HG03060 (cell line): ENCODE data around the gene GTF3C6.
"Not testable (repeated sequence)": the region's sequence is repeated elsewhere in the genome, so short reads cannot be mapped to it uniquely, and the experiment has no call there.

Experiments
- ATAC-seq: cut with Tn5 transposase; IDR thresholded peaks from one replicate; pipeline ENCODE4 v1.9.1; 2021; ENCODE audit warnings: low read depth, moderate number of reproducible peaks; ENCODE audit not compliant: unreplicated experiment

The GTF3C6 gene, protein sequence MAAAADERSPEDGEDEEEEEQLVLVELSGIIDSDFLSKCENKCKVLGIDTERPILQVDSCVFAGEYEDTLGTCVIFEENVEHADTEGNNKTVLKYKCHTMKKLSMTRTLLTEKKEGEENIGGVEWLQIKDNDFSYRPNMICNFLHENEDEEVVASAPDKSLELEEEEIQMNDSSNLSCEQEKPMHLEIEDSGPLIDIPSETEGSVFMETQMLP

DNA sequence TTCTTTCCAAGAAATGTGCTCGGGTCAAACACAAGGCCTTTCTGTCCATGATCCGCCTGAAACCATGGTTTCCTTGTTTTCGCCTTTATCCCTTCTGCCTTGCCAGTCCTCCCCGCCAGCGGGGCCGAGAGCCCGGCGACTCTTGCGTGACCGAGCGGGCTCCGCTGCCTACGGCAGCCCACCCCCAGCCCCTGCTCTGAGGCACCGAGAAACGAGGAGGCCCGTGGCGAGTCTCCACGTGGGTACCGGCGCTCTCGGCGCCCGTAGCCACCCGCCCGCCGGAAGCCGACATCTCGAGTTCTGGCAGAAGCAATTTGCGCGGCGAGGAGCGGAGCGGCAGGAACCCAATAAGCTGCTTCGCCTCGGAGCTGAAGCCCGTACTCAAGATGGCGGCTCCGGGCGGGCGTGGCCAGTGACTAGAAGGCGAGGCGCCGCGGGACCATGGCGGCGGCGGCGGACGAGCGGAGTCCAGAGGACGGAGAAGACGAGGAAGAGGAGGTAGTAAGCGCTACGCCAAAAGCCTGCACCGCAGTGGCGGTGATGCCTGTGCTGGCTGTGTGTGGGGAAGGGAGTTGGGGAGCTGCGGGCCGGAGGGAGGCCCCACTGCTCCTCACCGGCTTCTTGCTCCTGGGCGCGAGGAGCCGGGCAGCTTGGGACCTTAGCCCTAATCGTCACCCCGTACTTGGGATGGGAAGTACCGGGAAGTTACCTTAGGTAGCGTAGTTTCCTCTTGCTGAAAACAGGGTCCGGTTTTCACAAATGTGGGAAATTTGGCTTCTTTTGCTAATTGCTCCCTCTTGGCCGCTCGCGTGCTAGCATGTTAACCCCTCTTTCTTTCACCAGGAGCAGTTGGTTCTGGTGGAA lies at the start of gene GTF3C6:
Gene GTF3C6, plus strand, starts transcription at position 378 of the 864 bp plus-strand sequence. Its CDS starts 64 bp downstream, at position 442.
- no peak for ATAC-seq

DNA sequence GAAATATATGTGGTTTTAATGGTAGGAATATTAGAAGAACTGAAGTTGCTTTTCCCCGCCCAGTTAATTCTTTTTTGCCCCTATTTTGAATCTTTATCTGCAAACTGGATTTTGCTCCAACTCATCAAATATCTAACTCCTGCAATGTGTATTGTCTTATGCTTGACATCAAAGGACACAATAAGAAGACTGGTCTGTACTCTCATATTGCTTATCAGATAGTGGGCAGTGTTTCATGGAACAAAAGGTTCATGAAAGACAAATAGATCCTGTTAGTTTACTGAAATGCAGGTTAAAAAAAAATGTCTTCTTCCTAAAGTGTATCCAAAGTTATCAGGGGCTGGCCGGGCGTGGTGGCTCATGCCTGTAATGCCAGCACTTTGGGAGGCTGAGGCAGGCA lies 27.7 kb upstream of the GTF3C6 start:
- ATAC-seq: no peak

DNA sequence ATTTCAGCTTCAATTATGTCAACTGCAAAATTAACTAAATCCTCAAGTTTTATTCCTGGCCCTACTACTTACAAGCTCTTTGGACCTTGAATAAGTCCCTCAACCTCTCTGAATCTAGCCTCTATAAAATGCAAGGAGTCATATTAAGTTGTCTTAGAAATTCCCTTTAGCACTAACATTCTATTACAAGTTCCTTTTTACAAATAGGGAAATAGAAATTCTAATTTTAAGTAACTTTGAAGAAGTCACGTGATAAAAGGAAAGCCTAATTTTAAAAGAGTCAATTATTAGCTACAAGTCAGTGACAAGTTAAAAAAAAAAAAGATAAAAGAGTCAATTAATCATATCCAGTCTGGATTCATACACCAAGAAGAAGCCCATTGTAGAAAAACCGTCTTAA lies 24.6 kb upstream of the GTF3C6 start:
- ATAC-seq: no peak

- no peak for ATAC-seq
Measured at GRCh38 chr6:110934381-110934898, 24.1 kb upstream of the GTF3C6 start.

GRCh38 chr6:110935171-110935570 lies 23.3 kb upstream of the GTF3C6 start:
- ATAC-seq: no peak

DNA sequence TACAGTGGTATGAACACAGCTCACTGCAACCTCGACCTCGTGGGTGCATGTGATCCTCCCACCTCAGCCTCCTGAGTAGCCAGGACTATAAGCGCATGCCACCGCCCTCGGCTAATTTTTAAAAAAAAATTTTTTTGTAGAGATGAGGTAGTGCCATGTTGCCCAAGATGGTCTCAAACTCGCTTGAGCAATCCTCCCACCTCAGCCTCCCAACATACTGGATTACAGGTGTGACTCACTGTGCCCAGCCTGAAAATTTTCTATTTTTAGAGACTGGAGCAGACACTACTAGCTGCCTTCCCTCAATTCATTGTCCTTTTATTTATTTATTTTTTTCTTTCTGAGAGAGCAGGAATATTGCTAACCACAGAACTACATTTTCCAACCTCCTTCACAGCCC lies 20.3 kb upstream of the GTF3C6 start:
- no peak for ATAC-seq

DNA sequence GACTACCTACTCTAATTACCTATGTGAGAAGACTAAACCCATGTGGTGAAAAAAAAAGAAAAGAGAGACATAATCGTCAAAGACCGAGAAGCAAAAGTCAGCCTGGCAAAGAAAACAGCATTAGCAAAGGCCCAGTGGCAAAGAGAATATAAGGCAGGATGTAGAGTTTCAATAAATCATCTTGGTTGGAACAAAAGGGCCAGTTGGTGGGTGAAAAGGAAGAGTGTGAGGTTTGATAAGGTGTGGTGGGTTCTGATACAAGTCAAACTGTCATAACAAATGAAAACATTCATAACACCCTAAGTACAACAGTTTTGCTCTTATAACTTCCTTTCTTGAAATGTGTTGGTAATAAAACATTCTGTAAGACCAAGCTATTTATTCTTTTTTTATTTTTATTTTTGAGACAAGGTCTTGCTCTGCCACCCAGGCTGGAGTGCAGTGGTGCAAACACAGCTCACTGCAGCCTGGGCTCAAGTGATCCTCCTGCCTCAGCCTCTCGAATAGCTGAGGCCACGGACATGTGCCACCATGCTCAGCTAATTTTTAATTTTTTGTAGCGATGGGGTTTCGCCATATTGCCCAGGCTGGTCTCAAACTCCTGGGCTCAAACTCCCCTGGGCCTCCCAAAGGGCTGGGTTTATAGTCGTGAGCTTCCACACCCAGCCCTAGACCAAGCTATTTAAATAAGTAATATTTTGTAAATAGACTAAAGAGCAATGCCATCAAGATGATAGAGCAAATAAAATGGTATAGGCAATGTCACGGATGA lies 18.9 kb upstream of the GTF3C6 start:
- no peak for ATAC-seq

- ATAC-seq: peak; percentile 100
Measured at GRCh38 chr6:110944681-110945151, 13.8 kb upstream of the GTF3C6 start.

GRCh38 chr6:110946498-110946897 lies 12.0 kb upstream of the GTF3C6 start:
- ATAC-seq: no peak

DNA sequence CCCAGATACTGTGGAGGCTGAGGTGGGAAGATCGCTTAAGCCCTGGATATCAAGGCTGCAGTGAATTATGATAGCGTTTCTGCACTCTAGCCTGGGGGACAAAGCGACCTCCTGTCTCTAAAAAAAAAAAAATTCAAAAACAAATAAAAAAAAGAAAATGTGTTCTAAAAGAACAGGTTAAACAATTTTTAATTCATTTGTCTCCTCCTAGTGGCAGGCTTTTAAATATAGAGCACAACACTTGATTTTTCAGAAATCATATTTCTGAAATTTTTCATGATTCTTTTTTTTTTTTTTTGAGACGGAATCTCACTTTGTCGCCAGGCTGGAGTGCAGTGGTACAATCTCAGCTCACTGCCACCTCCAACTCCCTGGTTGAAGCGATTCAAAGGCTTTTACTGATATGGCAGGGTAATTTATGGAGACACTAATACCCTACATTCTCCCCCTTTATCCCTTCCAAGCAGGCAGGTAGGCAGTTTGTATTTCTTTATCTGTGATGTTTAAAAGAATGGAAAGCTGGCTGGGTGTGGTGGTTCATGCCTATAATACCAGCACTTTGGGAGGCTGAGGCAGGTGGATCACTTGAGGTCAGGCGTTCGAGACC lies 8.7 kb upstream of the GTF3C6 start:
- ATAC-seq: no peak

- ATAC-seq: no peak
Measured at GRCh38 chr6:110950440-110950839, 8.1 kb upstream of the GTF3C6 start.

DNA sequence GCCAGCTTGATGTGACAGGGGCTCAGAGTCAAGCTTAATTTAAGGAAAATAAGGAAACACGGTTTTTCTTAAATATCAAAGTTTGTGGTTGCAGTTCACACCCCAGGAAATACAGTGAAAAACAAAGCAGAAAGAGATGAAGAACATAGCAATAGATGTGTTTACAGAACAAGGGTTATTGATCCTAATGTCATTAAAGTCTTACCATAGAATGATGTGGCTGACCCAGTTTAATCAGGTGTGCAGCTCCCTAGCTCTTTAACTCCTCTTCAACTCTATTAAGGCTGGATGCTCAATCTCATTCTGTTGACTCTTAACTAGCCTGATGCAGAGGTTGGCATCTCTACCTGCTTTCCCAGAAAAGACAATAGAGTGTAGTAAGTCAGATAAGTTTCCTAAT lies 7.5 kb upstream of the GTF3C6 start:
- ATAC-seq: no peak

- no peak for ATAC-seq
Measured at GRCh38 chr6:110951986-110952794, 6.3 kb upstream of the GTF3C6 start.

DNA sequence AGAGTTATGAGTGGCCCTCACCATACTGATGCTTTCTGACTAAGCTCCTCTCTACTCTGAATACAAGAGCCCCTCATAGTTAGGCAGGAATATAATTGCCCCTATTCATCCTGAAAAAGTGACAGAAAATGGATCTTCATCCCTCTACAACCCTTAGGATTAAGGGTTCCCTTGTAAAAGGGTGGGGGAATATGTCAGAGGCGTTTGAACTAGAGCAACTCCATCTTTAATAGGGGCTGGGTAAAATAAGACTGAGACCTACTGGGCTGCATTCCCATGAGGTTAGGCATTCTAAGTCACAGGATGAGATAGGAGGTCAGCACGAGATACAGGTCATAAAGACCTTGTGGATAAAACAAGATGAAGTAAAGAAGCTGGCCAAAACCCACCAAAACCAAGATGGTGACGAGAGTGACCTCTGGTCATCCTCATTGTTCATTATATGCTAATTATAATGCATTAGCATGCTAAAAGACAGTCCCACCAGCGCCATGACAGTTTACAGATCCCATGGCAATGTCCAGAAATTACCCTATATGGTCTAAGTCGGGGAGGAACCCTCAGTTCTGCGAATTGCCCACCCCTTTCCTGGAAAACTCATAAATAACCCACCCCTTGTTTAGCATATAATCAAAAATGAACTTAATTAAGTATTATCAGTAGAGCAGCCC lies 4.7 kb upstream of the GTF3C6 start:
- ATAC-seq: no peak

DNA sequence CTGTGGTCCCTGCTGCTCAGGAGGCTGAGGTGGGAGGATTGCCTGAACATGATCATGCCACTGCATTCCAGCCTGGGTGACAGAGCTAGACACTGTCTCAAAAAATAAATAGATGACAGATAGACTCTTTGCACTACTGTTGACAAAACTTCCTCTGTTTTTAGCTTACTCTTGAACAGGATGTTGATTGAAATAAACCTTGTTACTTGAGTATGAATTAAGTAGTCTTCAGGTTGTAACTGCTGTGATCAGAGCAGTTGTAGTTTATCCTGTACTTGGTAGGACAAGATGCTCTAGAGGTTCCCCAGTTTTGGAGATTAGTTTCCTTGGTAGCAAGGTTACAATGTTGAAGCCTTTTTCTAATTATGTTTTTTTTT lies 1.5 kb downstream of the GTF3C6 start:
- no peak for ATAC-seq

DNA sequence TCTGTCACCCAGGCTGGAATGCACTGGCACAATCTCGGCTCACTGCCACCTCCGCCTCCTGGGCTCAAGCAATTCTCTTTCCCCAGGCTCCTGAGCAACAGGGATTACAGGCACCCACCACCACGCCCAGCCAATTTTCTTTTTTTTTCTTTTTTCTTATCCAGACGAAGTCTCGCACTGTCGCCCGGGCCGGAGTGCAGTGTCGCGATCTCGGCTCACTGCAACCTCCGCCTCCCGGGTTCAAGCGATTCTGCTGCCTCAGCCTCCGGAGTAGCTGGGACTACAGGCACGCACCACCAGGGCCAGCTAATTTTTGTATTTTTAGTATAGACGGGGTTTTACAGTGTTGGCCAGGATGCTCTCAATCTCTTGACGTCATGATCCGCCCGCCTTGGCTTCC lies 4.1 kb downstream of the GTF3C6 start:
- ATAC-seq: not testable (repeated sequence)

GRCh38 chr6:110965629-110966229 lies 7.2 kb downstream of the GTF3C6 start:
- ATAC-seq: no peak

DNA sequence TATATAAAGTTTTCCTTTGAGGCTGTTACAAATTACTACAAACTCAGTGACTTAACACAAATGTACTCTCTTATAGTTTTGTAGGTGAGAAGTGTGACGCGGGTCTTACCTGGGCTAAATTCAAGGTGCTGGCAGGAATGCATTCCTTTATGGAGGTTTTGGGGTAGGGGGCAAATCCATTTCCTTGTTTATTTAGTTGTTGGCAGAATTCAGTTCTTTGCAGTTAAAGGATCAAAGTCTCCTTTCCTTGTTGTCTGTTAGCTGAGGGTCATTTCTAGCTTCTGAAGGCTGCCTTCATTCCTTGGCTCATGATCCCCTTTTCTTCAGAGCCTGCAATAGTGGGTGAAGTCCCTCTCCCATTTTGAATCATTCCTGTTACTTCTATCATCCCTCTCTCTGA lies 10.2 kb downstream of the GTF3C6 start:
- ATAC-seq: not testable (repeated sequence)

DNA sequence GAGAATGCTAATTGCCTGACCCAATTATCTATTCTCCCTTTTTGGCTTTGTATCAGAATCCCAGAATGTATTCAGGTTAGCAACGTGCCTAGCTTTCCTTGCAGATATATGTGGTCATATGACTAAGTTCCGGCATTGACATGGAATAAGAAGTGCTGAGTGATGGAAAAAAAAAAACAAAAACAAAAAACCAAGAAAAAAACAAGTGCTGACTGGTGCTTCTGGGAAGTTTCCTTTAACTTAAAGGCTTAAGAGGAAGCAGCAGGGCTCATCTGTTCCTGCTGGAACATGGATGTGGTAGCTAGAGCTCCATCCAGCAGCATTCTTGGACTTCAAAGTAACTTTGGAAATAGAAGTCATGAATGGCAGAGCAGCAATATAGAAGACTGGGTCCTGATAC lies 13.0 kb downstream of the GTF3C6 start:
- no peak for ATAC-seq
